Fibroblast of upper back skin (primary cell): ENCODE measurements around the gene STRA6.

Source experiments
- DNase-seq: peaks from one replicate; pipeline ENCODE4 v3.0.0-alpha.2; 2013

Gene STRA6

DNA sequence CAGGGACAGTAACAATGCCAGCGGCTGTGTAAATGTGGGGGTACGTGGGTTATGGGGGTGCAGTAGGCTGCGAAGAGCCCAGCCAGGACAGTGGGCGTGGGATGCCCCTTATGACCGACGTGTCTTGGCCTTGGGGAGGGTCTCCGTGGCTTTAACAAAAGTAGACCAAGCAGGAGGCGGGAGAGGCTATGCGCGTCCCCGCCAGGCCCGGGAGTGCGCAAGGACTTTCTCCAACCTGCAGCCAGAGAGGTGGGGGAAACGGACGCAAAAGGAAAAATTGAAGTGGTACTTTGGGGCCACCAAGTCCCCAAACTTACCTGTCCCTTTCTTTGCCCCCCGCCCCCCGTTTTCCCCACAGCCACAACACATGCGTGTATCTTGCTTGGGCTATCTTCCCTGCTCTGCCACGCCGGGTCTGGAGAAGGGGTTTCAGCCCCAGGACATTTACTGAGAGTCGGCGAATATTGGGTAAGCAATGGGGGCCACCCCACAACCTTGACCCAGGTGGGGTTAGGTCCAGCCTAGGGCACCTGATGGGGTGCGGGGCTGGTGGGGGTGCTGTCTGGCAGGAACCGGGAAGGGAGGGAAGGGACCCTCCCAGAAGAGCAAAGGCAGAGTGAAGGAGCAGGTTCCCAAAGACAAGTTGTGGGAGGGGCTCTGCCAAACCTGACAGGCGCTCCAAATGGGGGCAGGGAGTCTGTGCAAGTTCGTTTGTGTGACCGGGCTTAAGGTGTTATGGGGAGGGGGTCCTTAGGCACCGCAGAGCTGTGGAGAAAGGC lies 71.5 kb downstream of the STRA6 start:
- no peak for DNase-seq

DNA sequence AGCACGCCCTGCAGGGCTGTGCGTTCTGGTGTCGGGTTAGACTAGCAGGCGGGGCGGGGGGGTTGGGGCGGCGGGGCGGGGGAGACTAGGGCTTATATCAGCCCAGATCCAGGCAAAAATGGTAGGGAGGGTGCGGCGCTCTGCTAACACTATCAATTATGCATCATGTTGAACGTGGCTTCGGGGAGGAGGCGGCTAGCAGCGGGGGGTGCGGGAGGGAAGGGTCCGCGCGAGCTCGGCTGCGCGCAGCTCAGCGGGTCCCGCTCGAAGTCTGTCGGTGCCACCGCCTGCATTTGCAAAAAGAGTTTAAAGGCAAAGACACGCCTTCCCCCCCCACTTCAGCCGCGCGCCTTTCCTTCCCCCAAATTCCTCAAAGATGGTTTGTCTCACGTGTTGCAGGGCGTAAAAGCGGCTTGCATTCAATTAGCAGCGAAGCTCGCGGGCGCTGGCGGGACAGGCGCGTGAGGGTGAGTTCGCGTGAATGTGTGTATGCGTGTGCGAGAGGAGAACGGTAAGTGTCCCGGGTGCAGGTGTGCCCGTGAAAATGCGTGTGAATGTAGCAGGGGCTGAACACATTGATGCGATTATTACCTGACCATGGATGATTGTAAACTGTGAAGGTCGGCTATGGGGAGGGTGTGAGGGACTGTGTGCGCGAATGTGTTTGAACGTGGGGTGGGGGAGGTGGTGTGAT lies 72.3 kb downstream of the STRA6 start, which contains the start of gene ISLR2:
Gene ISLR2 (plus strand): TSS at position 432 of the 694 bp plus-strand sequence. CDS start 2,169 bp downstream, outside the sequence.
- DNase-seq: no peak

DNA sequence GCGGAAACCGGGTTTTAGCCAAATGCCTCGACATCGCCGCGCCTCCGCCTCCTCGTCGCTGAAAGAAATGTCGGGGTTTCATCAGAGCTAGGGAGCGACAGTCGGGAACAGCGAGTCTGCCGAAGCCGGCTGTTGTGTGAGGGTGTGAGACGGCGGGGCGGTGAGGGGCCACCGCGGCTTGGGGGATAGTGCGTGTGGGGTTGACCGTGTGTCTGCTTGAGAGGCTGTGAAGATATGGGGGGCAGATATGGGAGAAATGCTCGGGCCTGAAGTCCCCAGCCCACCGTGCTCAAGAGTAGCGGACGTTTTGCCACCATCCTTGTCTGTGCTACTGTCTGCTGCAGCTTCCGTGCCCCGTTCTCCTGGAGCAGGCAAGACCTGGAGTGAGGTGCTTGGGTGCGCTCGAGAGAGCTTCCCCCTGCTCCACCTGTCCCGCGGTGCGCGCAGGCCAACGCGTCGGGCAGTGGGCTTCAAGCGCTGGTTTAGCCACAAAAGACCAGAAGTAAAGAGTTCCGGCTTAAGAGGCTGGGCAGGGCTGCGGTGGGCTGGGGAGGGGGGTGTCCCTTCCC lies 72.9 kb downstream of the STRA6 start:
- DNase-seq: no peak
